ENCODE data around the gene MAS1.

The MAS1 gene

DNA sequence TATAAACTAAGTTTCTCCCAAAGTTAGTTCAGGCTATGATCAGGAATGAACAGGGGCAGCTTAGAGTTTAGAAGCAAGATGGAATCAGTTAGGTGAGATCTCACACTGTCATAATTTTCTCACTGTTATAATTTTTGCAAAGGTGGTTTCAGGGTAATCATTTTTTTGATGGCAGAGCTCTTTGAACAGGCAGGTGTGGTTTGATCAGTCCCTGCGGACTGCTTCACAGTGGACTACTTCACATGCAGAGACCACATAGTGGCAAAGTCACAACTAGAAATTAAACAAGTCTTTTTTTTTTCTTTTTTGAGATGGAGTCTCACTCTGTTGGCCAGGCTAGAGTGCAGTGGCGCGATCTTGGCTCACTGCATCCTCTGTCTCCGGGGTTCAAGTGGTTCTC lies 6.8 kb downstream of the MAS1 start:
- 94% methylated on average over 4 of the region's 4 CpGs for WGBS, 2 experiments
- H3K27me3 ChIP-seq (ENCODE audit: control insufficient read depth, insufficient read depth, low read length, poor library complexity, severe bottlenecking) = no peaks in the 10 kb centered on the region
- no peaks in the 10 kb centered on the region for H3K4me1 ChIP-seq (ENCODE audit: control insufficient read depth, insufficient read depth, low read length)
- no peak overlapping the region for H3K27ac ChIP-seq (ENCODE audit: insufficient read depth, low read depth, low read length, poor library complexity, severe bottlenecking)
- no peaks in the 10 kb centered on the region for H3K9me3 ChIP-seq (ENCODE audit: control insufficient read depth, low read length)
- H3K4me3 ChIP-seq (ENCODE audit: insufficient read depth, low read depth, low read length) = no peak overlapping the region
- H3K36me3 ChIP-seq (ENCODE audit: control insufficient read depth, insufficient read depth, low read length) = no peaks in the 10 kb centered on the region

DNA sequence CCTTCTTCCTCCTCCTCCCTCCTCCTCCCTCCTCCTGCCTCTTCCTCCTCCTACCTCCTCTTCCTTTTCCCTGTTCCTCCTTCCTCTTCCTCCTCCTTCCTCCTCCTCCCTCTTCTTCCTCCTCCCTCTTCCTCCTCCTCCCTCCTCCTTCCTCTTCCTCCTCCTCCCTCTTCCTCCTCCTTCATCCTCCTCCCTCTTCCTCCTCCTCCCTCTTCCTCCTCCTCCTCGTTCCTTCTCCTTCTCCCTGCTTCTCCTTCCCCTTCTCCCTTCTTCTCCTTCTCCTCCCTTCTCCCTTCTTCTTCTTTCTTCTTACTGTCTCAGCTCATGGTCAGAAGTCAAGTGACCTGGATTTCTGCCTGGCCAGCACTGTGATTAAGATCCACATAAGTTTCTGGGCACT lies 7.7 kb downstream of the MAS1 start:
- 79 to 91% methylated on average over 1 of the region's 1 CpG for WGBS, 2 experiments
- no peak overlapping the region for H3K27ac ChIP-seq (ENCODE audit: insufficient read depth, low read depth, low read length, poor library complexity, severe bottlenecking)
- no peaks in the 10 kb centered on the region for H3K36me3 ChIP-seq (ENCODE audit: control insufficient read depth, insufficient read depth, low read length)
- H3K4me1 ChIP-seq (ENCODE audit: control insufficient read depth, insufficient read depth, low read length) = no peaks in the 10 kb centered on the region
- H3K9me3 ChIP-seq (ENCODE audit: control insufficient read depth, low read length) = no peaks in the 10 kb centered on the region
- no peaks in the 10 kb centered on the region for H3K27me3 ChIP-seq (ENCODE audit: control insufficient read depth, insufficient read depth, low read length, poor library complexity, severe bottlenecking)
- no peak overlapping the region for H3K4me3 ChIP-seq (ENCODE audit: insufficient read depth, low read depth, low read length)

DNA sequence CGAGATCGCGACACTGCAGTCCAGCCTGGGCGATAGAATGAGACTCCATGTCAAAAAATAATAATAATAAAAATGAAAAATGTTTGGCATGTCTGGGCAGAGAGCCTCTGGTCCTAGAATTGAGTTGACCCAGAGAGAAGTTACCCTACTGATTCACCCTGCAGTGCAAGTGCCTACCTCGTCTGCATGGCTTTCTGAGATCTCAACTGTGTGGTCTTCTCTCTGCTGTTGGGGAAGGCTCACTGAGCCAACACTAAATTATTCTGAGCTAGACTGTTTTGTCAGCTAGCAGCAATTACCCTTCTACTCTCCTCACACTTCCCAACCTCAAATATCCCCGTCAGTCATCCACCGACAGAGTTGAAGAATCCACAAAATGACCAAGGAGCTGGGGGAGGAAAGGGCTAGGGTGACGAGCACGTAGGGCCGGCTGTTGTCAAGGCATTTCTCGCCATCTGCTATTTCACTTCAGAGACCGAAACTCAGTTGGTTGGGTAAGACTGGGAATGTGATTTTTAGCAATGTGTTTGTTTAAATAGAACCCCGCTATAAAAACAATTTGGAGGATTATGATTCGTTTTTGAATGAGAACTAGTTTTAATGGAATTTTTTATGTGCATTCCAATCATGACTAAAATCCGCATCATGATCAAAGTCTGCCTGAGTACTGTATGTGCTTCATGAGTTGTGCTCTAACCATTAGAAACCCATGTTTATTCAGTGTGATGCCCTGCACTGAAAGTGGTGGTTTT lies 9.4 kb downstream of the MAS1 start:
- no peaks in the 10 kb centered on the region for H3K9me3 ChIP-seq (ENCODE audit: control insufficient read depth, low read length)
- no peaks in the 10 kb centered on the region for H3K36me3 ChIP-seq (ENCODE audit: control insufficient read depth, insufficient read depth, low read length)
- no peaks in the 10 kb centered on the region for H3K4me1 ChIP-seq (ENCODE audit: control insufficient read depth, insufficient read depth, low read length)
- no peak overlapping the region for H3K4me3 ChIP-seq (ENCODE audit: insufficient read depth, low read depth, low read length)
- 87 to 90% methylated on average over 15 of the region's 15 CpGs for WGBS, 2 experiments
- H3K27me3 ChIP-seq (ENCODE audit: control insufficient read depth, insufficient read depth, low read length, poor library complexity, severe bottlenecking) = no peaks in the 10 kb centered on the region
- H3K27ac ChIP-seq (ENCODE audit: insufficient read depth, low read depth, low read length, poor library complexity, severe bottlenecking) = no peak overlapping the region

GRCh38 chr6:159902620-159903019 lies 11.8 kb downstream of the MAS1 start:
- Histone ChIP-seq H3K36me3 (ENCODE audit: control insufficient read depth, insufficient read depth, low read length) (no peaks in the 10 kb centered on the region), H3K27ac (ENCODE audit: insufficient read depth, low read depth, low read length, poor library complexity, severe bottlenecking) (no peak overlapping the region), H3K9me3 (ENCODE audit: control insufficient read depth, low read length) (no peaks in the 10 kb centered on the region), H3K27me3 (ENCODE audit: control insufficient read depth, insufficient read depth, low read length, poor library complexity, severe bottlenecking) (no peaks in the 10 kb centered on the region), H3K4me1 (ENCODE audit: control insufficient read depth, insufficient read depth, low read length) (no peaks in the 10 kb centered on the region), H3K4me3 (ENCODE audit: insufficient read depth, low read depth, low read length) (no peak overlapping the region)
- WGBS, 2 experiments = 88 to 89% methylated on average over 9 of the region's 9 CpGs

GRCh38 chr6:159904497-159904911 lies 13.7 kb downstream of the MAS1 start:
- 95 to 96% methylated on average over 9 of the region's 9 CpGs for WGBS, 2 experiments
- H3K9me3 ChIP-seq (ENCODE audit: control insufficient read depth, low read length) = no peaks in the 10 kb centered on the region
- no peaks in the 10 kb centered on the region for H3K27me3 ChIP-seq (ENCODE audit: control insufficient read depth, insufficient read depth, low read length, poor library complexity, severe bottlenecking)
- H3K27ac ChIP-seq (ENCODE audit: insufficient read depth, low read depth, low read length, poor library complexity, severe bottlenecking) = no peak overlapping the region
- no peaks in the 10 kb centered on the region for H3K36me3 ChIP-seq (ENCODE audit: control insufficient read depth, insufficient read depth, low read length)
- no peaks in the 10 kb centered on the region for H3K4me1 ChIP-seq (ENCODE audit: control insufficient read depth, insufficient read depth, low read length)
- no peak overlapping the region for H3K4me3 ChIP-seq (ENCODE audit: insufficient read depth, low read depth, low read length)

DNA sequence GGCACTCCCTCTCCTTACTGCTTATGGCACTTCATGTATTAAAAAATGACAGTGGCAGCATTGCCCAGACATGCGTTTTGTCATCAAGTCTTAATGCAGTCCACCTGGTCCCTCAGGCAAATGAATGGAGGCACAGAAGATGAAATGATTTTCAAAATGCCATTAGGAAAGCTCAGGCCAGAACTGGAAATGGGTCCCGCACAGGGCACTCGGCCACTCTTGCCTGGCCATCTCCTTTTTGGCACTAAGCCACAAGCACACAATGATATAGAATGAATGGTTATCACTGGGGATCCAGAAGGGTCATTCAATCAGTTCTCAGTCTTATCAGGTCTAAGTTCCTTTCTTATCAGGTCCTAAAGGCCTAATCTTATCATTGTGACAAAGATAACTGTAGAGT lies 15.6 kb downstream of the MAS1 start:
- Histone ChIP-seq H3K36me3 (ENCODE audit: control insufficient read depth, insufficient read depth, low read length) (no peaks in the 10 kb centered on the region), H3K9me3 (ENCODE audit: control insufficient read depth, low read length) (no peaks in the 10 kb centered on the region), H3K4me3 (ENCODE audit: insufficient read depth, low read depth, low read length) (no peak overlapping the region), H3K27me3 (ENCODE audit: control insufficient read depth, insufficient read depth, low read length, poor library complexity, severe bottlenecking) (no peaks in the 10 kb centered on the region), H3K4me1 (ENCODE audit: control insufficient read depth, insufficient read depth, low read length) (no peaks in the 10 kb centered on the region), H3K27ac (ENCODE audit: insufficient read depth, low read depth, low read length, poor library complexity, severe bottlenecking) (no peak overlapping the region)
- WGBS, 2 experiments = 92 to 96% methylated on average over 3 of the region's 3 CpGs

DNA sequence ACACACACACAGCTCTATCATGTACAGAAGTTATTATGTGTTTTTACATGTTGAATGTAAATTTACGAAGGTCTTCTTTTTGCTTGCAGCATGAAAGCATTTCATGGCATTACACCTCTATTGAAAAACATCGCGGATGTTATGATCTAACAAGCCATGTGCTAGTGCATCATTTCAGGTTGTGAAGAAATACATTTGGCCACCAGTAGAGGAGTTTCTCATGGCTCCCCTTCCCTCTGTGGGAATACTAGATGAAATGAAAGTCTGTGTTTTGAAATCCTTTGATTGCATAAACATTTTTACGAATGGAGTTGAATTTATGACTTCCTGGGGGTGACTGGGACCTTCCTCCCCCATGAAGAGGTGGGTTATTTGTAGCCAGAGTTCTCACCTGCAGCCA lies 17.7 kb downstream of the MAS1 start:
- H3K9me3 ChIP-seq (ENCODE audit: control insufficient read depth, low read length) = no peaks in the 10 kb centered on the region
- no peak overlapping the region for H3K4me3 ChIP-seq (ENCODE audit: insufficient read depth, low read depth, low read length)
- no peak overlapping the region for H3K27ac ChIP-seq (ENCODE audit: insufficient read depth, low read depth, low read length, poor library complexity, severe bottlenecking)
- H3K27me3 ChIP-seq (ENCODE audit: control insufficient read depth, insufficient read depth, low read length, poor library complexity, severe bottlenecking) = no peaks in the 10 kb centered on the region
- H3K4me1 ChIP-seq (ENCODE audit: control insufficient read depth, insufficient read depth, low read length) = no peaks in the 10 kb centered on the region
- WGBS, 2 experiments = 91 to 97% methylated on average over 4 of the region's 4 CpGs
- H3K36me3 ChIP-seq (ENCODE audit: control insufficient read depth, insufficient read depth, low read length) = no peaks in the 10 kb centered on the region

DNA sequence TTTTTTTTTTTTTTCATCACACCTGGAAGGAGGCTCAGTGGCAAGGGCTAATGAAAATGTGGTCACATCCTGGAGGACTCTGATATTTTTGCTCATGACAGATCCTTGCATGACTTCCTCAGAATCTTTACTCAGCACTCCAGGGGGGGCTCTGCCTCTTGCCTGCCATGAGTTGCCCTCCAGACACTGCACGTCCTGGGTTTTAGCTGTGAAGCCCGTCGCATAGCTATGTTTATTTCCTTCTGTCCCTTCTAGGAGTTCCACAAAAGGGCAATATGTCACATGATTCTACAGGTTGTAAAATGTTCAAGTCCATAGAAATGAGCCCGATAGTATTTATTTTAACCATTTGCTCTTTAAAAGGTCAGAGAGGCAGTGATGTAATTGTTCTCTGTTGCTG lies 18.2 kb downstream of the MAS1 start:
- H3K36me3 ChIP-seq (ENCODE audit: control insufficient read depth, insufficient read depth, low read length) = no peaks in the 10 kb centered on the region
- H3K27me3 ChIP-seq (ENCODE audit: control insufficient read depth, insufficient read depth, low read length, poor library complexity, severe bottlenecking) = no peaks in the 10 kb centered on the region
- no peak overlapping the region for H3K4me3 ChIP-seq (ENCODE audit: insufficient read depth, low read depth, low read length)
- 83% methylated on average over 4 of the region's 4 CpGs for WGBS, 2 experiments
- no peaks in the 10 kb centered on the region for H3K4me1 ChIP-seq (ENCODE audit: control insufficient read depth, insufficient read depth, low read length)
- no peak overlapping the region for H3K27ac ChIP-seq (ENCODE audit: insufficient read depth, low read depth, low read length, poor library complexity, severe bottlenecking)
- H3K9me3 ChIP-seq (ENCODE audit: control insufficient read depth, low read length) = no peaks in the 10 kb centered on the region

DNA sequence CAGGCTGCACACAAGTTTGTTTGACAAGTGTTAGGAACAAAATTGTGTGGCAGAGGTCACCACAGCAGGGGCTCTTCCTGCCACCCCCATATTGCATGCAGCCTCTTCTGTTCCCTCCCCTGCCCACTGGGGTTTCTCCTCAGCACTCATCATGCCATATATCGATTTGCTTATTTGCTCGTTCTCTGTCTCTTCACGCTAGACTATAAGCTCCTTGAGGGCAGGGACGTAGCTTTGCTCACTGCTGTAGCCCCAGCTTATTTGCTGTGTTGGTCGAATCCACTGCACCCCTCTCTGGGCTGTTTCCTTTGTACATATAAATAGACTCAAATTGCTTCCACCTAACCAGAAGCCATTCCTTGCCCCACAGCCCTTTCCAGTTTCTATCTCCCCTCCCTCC lies 19.6 kb downstream of the MAS1 start:
- no peaks in the 10 kb centered on the region for H3K9me3 ChIP-seq (ENCODE audit: control insufficient read depth, low read length)
- H3K4me3 ChIP-seq (ENCODE audit: insufficient read depth, low read depth, low read length) = no peak overlapping the region
- no peaks in the 10 kb centered on the region for H3K4me1 ChIP-seq (ENCODE audit: control insufficient read depth, insufficient read depth, low read length)
- H3K27me3 ChIP-seq (ENCODE audit: control insufficient read depth, insufficient read depth, low read length, poor library complexity, severe bottlenecking) = no peaks in the 10 kb centered on the region
- no peak overlapping the region for H3K27ac ChIP-seq (ENCODE audit: insufficient read depth, low read depth, low read length, poor library complexity, severe bottlenecking)
- WGBS, 2 experiments = 91 to 94% methylated on average over 5 of the region's 5 CpGs
- no peaks in the 10 kb centered on the region for H3K36me3 ChIP-seq (ENCODE audit: control insufficient read depth, insufficient read depth, low read length)

- WGBS, 2 experiments = 89 to 92% methylated on average over 2 of the region's 2 CpGs
- Histone ChIP-seq H3K4me1 (ENCODE audit: control insufficient read depth, insufficient read depth, low read length) (no peaks in the 10 kb centered on the region), H3K4me3 (ENCODE audit: insufficient read depth, low read depth, low read length) (no peak overlapping the region), H3K27ac (ENCODE audit: insufficient read depth, low read depth, low read length, poor library complexity, severe bottlenecking) (no peak overlapping the region), H3K36me3 (ENCODE audit: control insufficient read depth, insufficient read depth, low read length) (no peaks in the 10 kb centered on the region), H3K27me3 (ENCODE audit: control insufficient read depth, insufficient read depth, low read length, poor library complexity, severe bottlenecking) (no peaks in the 10 kb centered on the region), H3K9me3 (ENCODE audit: control insufficient read depth, low read length) (no peaks in the 10 kb centered on the region)
Observed at GRCh38 chr6:159913375-159913774, 22.6 kb downstream of the MAS1 start.

Measured in ectodermal cell (in vitro differentiated cells).